NT2/D1 (cell line): ENCODE data around the gene MYH7.
"Not testable (repeated sequence)": the region's sequence is repeated elsewhere in the genome, so short reads cannot be mapped to it uniquely, and the experiment has no call there.

ENCODE experiments used
- DNase-seq: peaks from one replicate; pipeline ENCODE4 v3.0.0-alpha.2; 2011; ENCODE audit warnings: low read depth, low spot score
- H3K27me3 ChIP-seq: 2 replicates; pipeline ENCODE4 v1.6.0; 2011; ENCODE audit warnings: mild to moderate bottlenecking; ENCODE audit not compliant: insufficient read length, insufficient read depth
- H3K36me3 ChIP-seq: 2 replicates; pipeline ENCODE4 v1.6.1; 2011; ENCODE audit warnings: mild to moderate bottlenecking, low read length, mixed read lengths; ENCODE audit not compliant: insufficient read depth, insufficient read length
- H3K4me1 ChIP-seq: 2 replicates; pipeline ENCODE4 v1.5.1; 2011; ENCODE audit not compliant: insufficient read depth, insufficient read length
- H3K4me3 ChIP-seq: 2 replicates; pipeline ENCODE4 v1.5.1; 2011; ENCODE audit warnings: low read depth; ENCODE audit not compliant: insufficient read length
- H3K9ac ChIP-seq: 2 replicates; pipeline ENCODE4 v1.6.0; 2011; ENCODE audit warnings: low read depth; ENCODE audit not compliant: insufficient read length
- H3K9me3 ChIP-seq: 2 replicates; pipeline ENCODE4 v1.5.1; 2011; ENCODE audit warnings: mild to moderate bottlenecking, low read length; ENCODE audit not compliant: insufficient read depth
- SUZ12 ChIP-seq: IDR thresholded peaks from 2 replicates; pipeline ENCODE4 v1.6.1; 2011; ENCODE audit not compliant: insufficient read length, insufficient read depth; ENCODE audit errors: extremely low read depth
- YY1 ChIP-seq: IDR thresholded peaks from 2 replicates; pipeline ENCODE4 v1.6.1; 2011; ENCODE audit not compliant: insufficient read length, insufficient read depth
- ZNF274 ChIP-seq: IDR thresholded peaks from 2 replicates; pipeline ENCODE4 v1.6.1; 2011; ENCODE audit warnings: mild to moderate bottlenecking, low read depth, low read length

MYH7 gene

DNA sequence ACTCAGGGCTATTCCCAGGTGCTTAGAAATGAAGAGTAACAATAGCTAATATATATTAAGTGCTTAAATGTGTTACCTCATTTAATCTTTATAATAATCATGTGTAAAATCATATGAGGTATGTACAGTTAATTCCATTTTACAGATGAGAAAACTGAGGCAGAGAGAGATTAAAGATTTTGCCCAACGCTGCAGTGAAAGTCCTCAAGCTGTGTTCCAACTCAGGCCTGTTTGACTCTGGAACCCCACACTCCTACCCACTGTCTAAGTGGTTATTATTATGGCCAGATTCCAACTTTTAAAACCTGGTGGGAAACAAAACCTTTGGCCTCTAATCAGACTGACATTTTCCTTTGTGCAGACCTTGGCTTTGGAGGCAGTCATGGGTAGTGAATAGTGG is 48.5 kb downstream of the MYH7 start:
- DNase-seq, result no peak
- H3K4me3 ChIP-seq, result no peak overlapping the region
- peaks cover 12% of the 10 kb centered on the region for H3K4me1 ChIP-seq
- no peaks in the 10 kb centered on the region for H3K27me3 ChIP-seq
- H3K9ac ChIP-seq, result no peak overlapping the region
- peaks cover 13% of the 10 kb centered on the region for H3K36me3 ChIP-seq
- TF ChIP-seq SUZ12 (no peak), ZNF274 (no peak), YY1 (no peak)
- H3K9me3 ChIP-seq, result no peaks in the 10 kb centered on the region

DNA sequence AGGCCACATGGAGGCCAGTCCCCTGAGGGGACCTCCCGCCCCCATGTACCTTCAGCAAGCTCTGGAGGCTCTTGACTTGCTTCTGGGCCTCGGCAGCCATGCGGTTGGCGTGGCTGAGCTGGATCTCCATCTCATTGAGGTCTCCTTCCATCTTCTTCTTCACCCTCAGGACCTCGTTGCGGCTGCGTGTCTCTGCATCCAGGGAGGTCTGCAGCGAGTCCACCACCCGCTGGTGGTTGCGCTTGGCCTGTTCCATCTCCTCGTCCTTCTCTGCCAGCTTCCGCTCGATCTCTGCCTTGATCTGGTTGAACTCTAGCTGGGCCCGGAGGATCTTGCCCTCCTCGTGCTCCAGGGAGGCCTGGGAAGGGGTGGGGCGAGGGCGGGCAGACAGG is 49.2 kb downstream of the MYH7 start:
- Histone ChIP-seq H3K36me3 (peaks cover 17% of the 10 kb centered on the region), H3K4me1 (peaks cover 12% of the 10 kb centered on the region)
- H3K4me3 ChIP-seq, H3K9me3 ChIP-seq, H3K9ac ChIP-seq, H3K27me3 ChIP-seq, DNase-seq: not testable (repeated sequence)

GRCh38 chr14:23385642-23386265 is 49.7 kb downstream of the MYH7 start:
- no peaks in the 10 kb centered on the region for H3K9me3 ChIP-seq
- H3K36me3 ChIP-seq, result peaks cover 20% of the 10 kb centered on the region
- DNase-seq, result no peak
- H3K4me1 ChIP-seq, result peaks cover 12% of the 10 kb centered on the region
- TF ChIP-seq ZNF274, result no peak
- TF ChIP-seq SUZ12, result no peak
- TF ChIP-seq YY1, result no peak
- no peaks in the 10 kb centered on the region for H3K27me3 ChIP-seq
- no peak overlapping the region for H3K4me3 ChIP-seq
- no peak overlapping the region for H3K9ac ChIP-seq

GRCh38 chr14:23385244-23385641 is 50.2 kb downstream of the MYH7 start:
- H3K9me3 ChIP-seq, result no peaks in the 10 kb centered on the region
- no peak overlapping the region for H3K4me3 ChIP-seq
- DNase-seq, result no peak
- TF ChIP-seq ZNF274 (no peak), SUZ12 (no peak), YY1 (no peak)
- H3K27me3 ChIP-seq, result no peaks in the 10 kb centered on the region
- H3K9ac ChIP-seq, result no peak overlapping the region
- peaks cover 12% of the 10 kb centered on the region for H3K4me1 ChIP-seq
- peaks cover 20% of the 10 kb centered on the region for H3K36me3 ChIP-seq

GRCh38 chr14:23384364-23385080 is 50.9 kb downstream of the MYH7 start:
- Histone ChIP-seq H3K4me3 (no peak overlapping the region), H3K4me1 (peaks cover 13% of the 10 kb centered on the region), H3K9me3 (no peaks in the 10 kb centered on the region), H3K27me3 (no peaks in the 10 kb centered on the region), H3K36me3 (peaks cover 20% of the 10 kb centered on the region), H3K9ac (no peak overlapping the region)
- TF ChIP-seq ZNF274 (no peak), SUZ12 (no peak), YY1 (no peak)
- DNase-seq, result no peak

DNA sequence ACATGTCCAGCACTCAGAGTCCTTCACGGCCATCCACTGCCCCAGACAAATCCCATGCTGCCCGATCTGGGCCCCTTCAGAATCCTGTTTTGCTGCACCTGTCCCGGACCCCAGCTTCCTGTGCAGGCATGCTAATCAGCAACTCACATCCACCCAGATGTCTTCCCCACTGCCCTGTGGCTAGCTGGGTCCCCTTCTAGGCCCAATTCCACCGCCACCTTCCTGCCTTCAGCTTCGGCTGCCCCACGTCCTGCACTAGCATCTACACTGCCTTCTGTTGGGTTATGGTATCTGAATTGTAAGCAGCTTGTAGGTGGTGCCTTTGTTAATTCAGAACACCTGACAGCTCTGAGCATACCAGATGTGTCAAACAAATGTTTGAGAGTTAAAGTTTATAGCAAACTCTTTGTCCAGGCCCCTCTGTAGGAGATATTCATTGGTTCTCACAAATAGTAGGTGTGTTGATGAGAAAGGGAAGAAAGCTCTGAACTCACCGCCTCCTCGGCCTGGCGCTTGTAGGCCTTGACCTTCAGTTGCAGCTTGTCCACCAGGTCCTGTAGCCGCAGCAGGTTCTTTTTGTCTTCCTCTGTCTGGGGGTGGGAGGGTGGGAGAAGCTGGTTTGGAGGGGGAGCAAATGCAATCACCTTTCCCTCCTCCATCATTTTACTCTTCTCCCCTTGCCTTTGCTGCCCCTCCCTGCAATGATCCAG is 52.6 kb downstream of the MYH7 start:
- no peak for DNase-seq
- Histone ChIP-seq H3K9me3 (no peaks in the 10 kb centered on the region), H3K9ac (no peak overlapping the region), H3K36me3 (peaks cover 20% of the 10 kb centered on the region), H3K4me3 (no peak overlapping the region), H3K27me3 (peaks cover 9% of the 10 kb centered on the region), H3K4me1 (peaks cover 5% of the 10 kb centered on the region)
- TF ChIP-seq YY1, result no peak
- no peak for TF ChIP-seq SUZ12
- TF ChIP-seq ZNF274, result no peak

- no peak overlapping the region for H3K4me3 ChIP-seq
- H3K9ac ChIP-seq, result no peak overlapping the region
- H3K36me3 ChIP-seq, result peaks cover 20% of the 10 kb centered on the region
- no peak for DNase-seq
- peaks cover 14% of the 10 kb centered on the region for H3K27me3 ChIP-seq
- no peaks in the 10 kb centered on the region for H3K9me3 ChIP-seq
- TF ChIP-seq ZNF274 (no peak), YY1 (no peak), SUZ12 (no peak)
- peaks cover 7% of the 10 kb centered on the region for H3K4me1 ChIP-seq
Observed at GRCh38 chr14:23382276-23382675, 53.2 kb downstream of the MYH7 start.
